SK-N-SH treated with all-trans-retinoic acid at 6 μM for 48 hours (cell line): ENCODE results near the gene TTC34.

ENCODE experiments used
- ATAC-seq: fragments of 200-7000 bp; cut with Tn5 transposase; 3 replicates; pipeline ENCODE4 v1.9.1; 2020; ENCODE audit warnings: mild to moderate bottlenecking, moderate library complexity
- ARNTL ChIP-seq: fragments of 450-650 bp; formaldehyde crosslinking; IDR thresholded peaks from 2 replicates; pipeline ENCODE4 v1.5.0; 2020; ENCODE audit warnings: low read depth, mild to moderate bottlenecking, moderate library complexity, borderline replicate concordance
- BACH2 ChIP-seq: fragments of 250-450 bp; sonication (Bioruptor Pico); IDR thresholded peaks from 2 replicates; pipeline ENCODE4 v1.9.0; 2021; ENCODE audit warnings: mild to moderate bottlenecking, borderline replicate concordance
- CSDC2 ChIP-seq: fragments of 250-450 bp; sonication (Bioruptor Pico); IDR thresholded peaks from 2 replicates; pipeline ENCODE4 v1.5.0; 2020; ENCODE audit warnings: mild to moderate bottlenecking, moderate library complexity
- GLIS3 ChIP-seq: fragments of 250-450 bp; sonication (Bioruptor Pico); IDR thresholded peaks from 2 replicates; pipeline ENCODE4 v1.5.0; 2020; ENCODE audit warnings: mild to moderate bottlenecking, moderate library complexity
- ISL1 ChIP-seq: fragments of 250-450 bp; sonication (Bioruptor Pico); IDR thresholded peaks from 2 replicates; pipeline ENCODE4 v2.1.2; 2022; ENCODE audit warnings: mild to moderate bottlenecking, moderate library complexity
- OSR1 ChIP-seq: fragments of 250-450 bp; sonication (Bioruptor Pico); IDR thresholded peaks from 2 replicates; pipeline ENCODE4 v1.8.0; 2022; ENCODE audit warnings: moderate library complexity, mild to moderate bottlenecking, inconsistent platforms
- RARB ChIP-seq: fragments of 250-450 bp; sonication (Bioruptor Pico); IDR thresholded peaks from 2 replicates; pipeline ENCODE4 v1.8.0; 2021; ENCODE audit warnings: mild to moderate bottlenecking, moderate library complexity
- SNAI2 ChIP-seq: fragments of 250-450 bp; sonication (Bioruptor Pico); IDR thresholded peaks from 2 replicates; pipeline ENCODE4 v1.5.0; 2020; ENCODE audit warnings: mild to moderate bottlenecking, moderate library complexity
- TOX ChIP-seq: fragments of 250-450 bp; sonication (Bioruptor Pico); IDR thresholded peaks from 2 replicates; pipeline ENCODE4 v1.8.0; 2021; ENCODE audit warnings: mild to moderate bottlenecking, moderate library complexity, borderline replicate concordance
- ZC3H10 ChIP-seq: fragments of 250-450 bp; sonication (Bioruptor Pico); IDR thresholded peaks from 2 replicates; pipeline ENCODE4 v1.5.1; 2021; ENCODE audit warnings: mild to moderate bottlenecking, moderate library complexity
- ZFP3 ChIP-seq: fragments of 250-450 bp; sonication (Bioruptor Pico); IDR thresholded peaks from 2 replicates; pipeline ENCODE4 v1.5.0; 2020; ENCODE audit warnings: mild to moderate bottlenecking, moderate library complexity
- ZFP30 ChIP-seq: fragments of 450-650 bp; formaldehyde crosslinking; IDR thresholded peaks from 2 replicates; pipeline ENCODE4 v1.5.0; 2022; ENCODE audit warnings: mild to moderate bottlenecking, moderate library complexity
- ZNF565 ChIP-seq: fragments of 450-650 bp; formaldehyde crosslinking; conservative IDR thresholded peaks from 2 replicates; pipeline ENCODE4 v1.5.0; 2020; ENCODE audit warnings: low read depth, mild to moderate bottlenecking, moderate library complexity
- ZNF70 ChIP-seq: fragments of 450-650 bp; formaldehyde crosslinking; IDR thresholded peaks from 2 replicates; pipeline ENCODE4 v1.5.0; 2020; ENCODE audit warnings: mild to moderate bottlenecking, moderate library complexity
- ZNF8 ChIP-seq: fragments of 450-650 bp; formaldehyde crosslinking; IDR thresholded peaks from 2 replicates; pipeline ENCODE4 v1.5.0; 2020; ENCODE audit warnings: mild to moderate bottlenecking, moderate library complexity
- TF ChIP-seq, protein P1 (sequence below): fragments of 250-450 bp; sonication (Bioruptor Pico); IDR thresholded peaks from 2 replicates; pipeline ENCODE4 v1.5.0; 2020; ENCODE audit warnings: mild to moderate bottlenecking, moderate library complexity
- TF ChIP-seq, protein P2 (sequence below): fragments of 250-450 bp; sonication (Bioruptor Pico); IDR thresholded peaks from 2 replicates; pipeline ENCODE4 v1.5.1; 2021; ENCODE audit warnings: mild to moderate bottlenecking, moderate library complexity
- TF ChIP-seq, protein P3 (sequence below): fragments of 250-450 bp; sonication (Bioruptor Pico); IDR thresholded peaks from 2 replicates; pipeline ENCODE4 v1.5.1; 2020; ENCODE audit warnings: low read depth, mild to moderate bottlenecking, moderate library complexity
- TF ChIP-seq, protein P4 (sequence below): fragments of 250-450 bp; sonication (Bioruptor Pico); IDR thresholded peaks from 2 replicates; pipeline ENCODE4 v1.8.0; 2021; ENCODE audit warnings: low read depth, mild to moderate bottlenecking, moderate library complexity, borderline replicate concordance

The TTC34 gene

DNA sequence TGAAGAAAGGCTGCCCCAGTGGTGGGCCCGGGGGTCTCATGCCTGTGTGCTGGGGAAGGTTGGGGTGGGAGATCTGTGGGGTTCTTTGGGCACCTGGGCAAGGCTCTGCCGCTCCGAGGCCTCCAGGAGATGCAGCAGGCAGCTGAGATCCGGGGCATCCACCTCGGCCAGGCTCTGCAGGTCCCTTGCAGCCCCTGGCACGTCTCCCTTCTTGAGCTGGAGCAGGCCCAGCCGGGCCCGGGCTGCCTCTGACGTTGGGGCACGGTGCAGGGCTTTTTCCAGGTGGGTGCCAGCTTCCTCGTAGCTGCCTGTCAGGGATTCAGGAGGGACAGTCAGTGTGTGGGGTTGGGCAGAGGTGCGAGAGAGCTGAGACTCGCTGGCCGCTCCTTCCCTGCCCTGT is 157.3 kb downstream of the TTC34 start:
- no peak for ATAC-seq
- no peak for TF ChIP-seq BACH2 (CRISPR knock-in tag)
- TF ChIP-seq, all 23 proteins: peak for 0

DNA sequence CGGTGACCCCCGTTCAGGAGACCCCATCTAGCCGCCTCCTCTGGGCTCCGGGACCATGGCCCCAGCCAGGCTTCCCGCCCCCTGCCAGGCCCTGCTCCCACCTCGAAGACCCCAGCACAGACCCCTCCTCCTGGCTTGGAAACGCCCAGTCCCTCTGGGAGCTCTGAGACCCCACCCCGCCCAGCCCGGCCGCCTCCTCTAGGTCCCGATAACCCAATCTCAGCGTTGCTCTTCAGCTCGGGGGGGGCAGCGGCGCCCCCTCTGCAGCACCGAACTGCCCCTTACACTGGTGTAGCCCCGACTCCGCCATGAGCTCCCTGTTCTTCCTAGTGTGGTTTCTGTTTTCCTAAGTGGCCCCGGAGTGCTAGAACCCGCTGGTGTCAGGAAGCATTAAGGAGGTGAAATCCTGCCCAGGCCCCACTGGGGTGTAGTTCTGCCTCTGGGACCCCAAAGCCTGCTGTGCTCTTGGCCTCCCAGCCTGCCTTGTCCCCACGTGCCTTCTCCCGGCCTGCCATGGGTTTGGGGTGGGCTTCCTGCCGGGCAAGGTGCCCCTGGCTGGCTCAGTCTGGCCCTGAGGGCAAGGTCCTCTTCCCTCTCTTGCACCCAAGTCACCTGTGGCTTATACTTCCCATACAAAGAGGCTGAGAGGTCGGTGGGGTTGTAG is 157.9 kb downstream of the TTC34 start:
- TF ChIP-seq, protein P1, sequence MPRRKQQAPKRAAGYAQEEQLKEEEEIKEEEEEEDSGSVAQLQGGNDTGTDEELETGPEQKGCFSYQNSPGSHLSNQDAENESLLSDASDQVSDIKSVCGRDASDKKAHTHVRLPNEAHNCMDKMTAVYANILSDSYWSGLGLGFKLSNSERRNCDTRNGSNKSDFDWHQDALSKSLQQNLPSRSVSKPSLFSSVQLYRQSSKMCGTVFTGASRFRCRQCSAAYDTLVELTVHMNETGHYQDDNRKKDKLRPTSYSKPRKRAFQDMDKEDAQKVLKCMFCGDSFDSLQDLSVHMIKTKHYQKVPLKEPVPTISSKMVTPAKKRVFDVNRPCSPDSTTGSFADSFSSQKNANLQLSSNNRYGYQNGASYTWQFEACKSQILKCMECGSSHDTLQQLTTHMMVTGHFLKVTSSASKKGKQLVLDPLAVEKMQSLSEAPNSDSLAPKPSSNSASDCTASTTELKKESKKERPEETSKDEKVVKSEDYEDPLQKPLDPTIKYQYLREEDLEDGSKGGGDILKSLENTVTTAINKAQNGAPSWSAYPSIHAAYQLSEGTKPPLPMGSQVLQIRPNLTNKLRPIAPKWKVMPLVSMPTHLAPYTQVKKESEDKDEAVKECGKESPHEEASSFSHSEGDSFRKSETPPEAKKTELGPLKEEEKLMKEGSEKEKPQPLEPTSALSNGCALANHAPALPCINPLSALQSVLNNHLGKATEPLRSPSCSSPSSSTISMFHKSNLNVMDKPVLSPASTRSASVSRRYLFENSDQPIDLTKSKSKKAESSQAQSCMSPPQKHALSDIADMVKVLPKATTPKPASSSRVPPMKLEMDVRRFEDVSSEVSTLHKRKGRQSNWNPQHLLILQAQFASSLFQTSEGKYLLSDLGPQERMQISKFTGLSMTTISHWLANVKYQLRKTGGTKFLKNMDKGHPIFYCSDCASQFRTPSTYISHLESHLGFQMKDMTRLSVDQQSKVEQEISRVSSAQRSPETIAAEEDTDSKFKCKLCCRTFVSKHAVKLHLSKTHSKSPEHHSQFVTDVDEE (CRISPR knock-in tag), result no peak
- TF ChIP-seq ZFP30 (no peak), ZC3H10 (CRISPR knock-in tag) (no peak), ISL1 (CRISPR knock-in tag) (no peak), ZNF8 (CRISPR knock-in tag) (no peak), ZNF70 (CRISPR knock-in tag) (no peak), BACH2 (CRISPR knock-in tag) (no peak), CSDC2 (CRISPR knock-in tag) (no peak), TOX (CRISPR knock-in tag) (no peak), ZNF565 (CRISPR knock-in tag) (no peak)
- TF ChIP-seq, protein P2, sequence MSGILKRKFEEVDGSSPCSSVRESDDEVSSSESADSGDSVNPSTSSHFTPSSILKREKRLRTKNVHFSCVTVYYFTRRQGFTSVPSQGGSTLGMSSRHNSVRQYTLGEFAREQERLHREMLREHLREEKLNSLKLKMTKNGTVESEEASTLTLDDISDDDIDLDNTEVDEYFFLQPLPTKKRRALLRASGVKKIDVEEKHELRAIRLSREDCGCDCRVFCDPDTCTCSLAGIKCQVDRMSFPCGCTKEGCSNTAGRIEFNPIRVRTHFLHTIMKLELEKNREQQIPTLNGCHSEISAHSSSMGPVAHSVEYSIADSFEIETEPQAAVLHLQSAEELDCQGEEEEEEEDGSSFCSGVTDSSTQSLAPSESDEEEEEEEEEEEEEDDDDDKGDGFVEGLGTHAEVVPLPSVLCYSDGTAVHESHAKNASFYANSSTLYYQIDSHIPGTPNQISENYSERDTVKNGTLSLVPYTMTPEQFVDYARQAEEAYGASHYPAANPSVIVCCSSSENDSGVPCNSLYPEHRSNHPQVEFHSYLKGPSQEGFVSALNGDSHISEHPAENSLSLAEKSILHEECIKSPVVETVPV (CRISPR knock-in tag), result no peak
- TF ChIP-seq, protein P3, sequence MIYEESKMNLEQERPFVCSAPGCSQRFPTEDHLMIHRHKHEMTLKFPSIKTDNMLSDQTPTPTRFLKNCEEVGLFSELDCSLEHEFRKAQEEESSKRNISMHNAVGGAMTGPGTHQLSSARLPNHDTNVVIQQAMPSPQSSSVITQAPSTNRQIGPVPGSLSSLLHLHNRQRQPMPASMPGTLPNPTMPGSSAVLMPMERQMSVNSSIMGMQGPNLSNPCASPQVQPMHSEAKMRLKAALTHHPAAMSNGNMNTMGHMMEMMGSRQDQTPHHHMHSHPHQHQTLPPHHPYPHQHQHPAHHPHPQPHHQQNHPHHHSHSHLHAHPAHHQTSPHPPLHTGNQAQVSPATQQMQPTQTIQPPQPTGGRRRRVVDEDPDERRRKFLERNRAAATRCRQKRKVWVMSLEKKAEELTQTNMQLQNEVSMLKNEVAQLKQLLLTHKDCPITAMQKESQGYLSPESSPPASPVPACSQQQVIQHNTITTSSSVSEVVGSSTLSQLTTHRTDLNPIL (CRISPR knock-in tag), result no peak
- ATAC-seq, result no peak

DNA sequence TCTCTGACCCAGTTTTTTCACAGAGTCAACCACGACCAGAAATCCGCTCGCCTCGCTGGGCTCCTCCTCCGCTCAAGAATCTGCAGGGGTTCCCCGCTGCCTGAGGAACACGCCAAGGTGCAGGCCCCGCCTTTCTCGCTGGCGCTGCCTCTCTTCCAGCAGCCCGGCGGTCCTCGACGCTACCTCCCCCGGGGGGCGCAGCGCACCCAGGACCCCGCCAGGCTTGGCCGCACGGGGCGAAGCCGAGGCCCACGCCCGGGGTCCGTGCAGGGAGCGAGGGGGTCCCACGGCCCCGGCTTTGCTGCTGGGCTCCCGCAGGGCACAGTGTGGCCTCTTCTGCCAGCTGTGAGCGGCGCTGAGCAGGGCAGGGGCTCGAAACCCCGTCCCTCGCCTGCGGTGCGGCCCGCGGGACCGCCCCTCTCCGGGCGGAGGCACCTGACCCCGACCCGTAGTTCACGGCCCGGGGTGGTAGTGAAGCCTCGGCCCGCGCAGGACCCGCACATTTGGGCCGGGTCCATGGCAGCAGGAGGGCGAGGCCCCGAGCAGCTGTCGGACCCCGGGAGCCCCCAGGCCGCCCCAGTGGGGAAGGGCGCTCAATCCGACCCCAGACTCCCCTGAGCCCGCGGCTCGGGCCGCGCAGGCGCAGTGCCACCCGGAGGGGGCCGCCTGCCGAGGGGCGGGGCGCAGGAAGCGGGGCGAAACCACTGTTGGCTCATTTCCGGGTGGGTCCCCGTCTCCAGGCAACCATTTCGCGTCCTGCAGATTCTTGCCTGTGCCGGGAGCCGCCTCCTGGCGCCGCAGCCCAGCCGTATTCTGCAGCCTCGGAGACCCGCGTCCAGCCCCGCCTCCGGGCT is 158.7 kb downstream of the TTC34 start:
- TF ChIP-seq ZNF70 (CRISPR knock-in tag), result no peak
- no peak for TF ChIP-seq ZNF8 (CRISPR knock-in tag)
- no peak for TF ChIP-seq CSDC2 (CRISPR knock-in tag)
- no peak for TF ChIP-seq ISL1 (CRISPR knock-in tag)
- TF ChIP-seq SNAI2 (CRISPR knock-in tag), result no peak
- no peak for TF ChIP-seq ARNTL (CRISPR knock-in tag)
- no peak for TF ChIP-seq GLIS3 (CRISPR knock-in tag)
- TF ChIP-seq, protein P3 (CRISPR knock-in tag), result no peak
- no peak for TF ChIP-seq OSR1 (CRISPR knock-in tag)
- TF ChIP-seq RARB, result no peak
- no peak for TF ChIP-seq ZNF565 (CRISPR knock-in tag)
- TF ChIP-seq, protein P4, sequence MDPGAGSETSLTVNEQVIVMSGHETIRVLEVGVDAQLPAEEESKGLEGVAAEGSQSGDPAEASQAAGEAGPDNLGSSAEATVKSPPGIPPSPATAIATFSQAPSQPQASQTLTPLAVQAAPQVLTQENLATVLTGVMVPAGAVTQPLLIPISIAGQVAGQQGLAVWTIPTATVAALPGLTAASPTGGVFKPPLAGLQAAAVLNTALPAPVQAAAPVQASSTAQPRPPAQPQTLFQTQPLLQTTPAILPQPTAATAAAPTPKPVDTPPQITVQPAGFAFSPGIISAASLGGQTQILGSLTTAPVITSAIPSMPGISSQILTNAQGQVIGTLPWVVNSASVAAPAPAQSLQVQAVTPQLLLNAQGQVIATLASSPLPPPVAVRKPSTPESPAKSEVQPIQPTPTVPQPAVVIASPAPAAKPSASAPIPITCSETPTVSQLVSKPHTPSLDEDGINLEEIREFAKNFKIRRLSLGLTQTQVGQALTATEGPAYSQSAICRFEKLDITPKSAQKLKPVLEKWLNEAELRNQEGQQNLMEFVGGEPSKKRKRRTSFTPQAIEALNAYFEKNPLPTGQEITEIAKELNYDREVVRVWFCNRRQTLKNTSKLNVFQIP (CRISPR knock-in tag), result no peak
- no peak for TF ChIP-seq ZFP3
- peak; percentile 89 for ATAC-seq
